NCI-H2196 (cell line): Measurements from ENCODE around the gene SPATA2L.
A peak's percentile ranks its signal among the peaks of the same experiment; 100 is the strongest.

Source experiments
- DNase-seq: peaks from one replicate; lab custom pipeline; 2025; ENCODE audit not compliant: unreplicated experiment; lab: John Stamatoyannopoulos, UW

The SPATA2L gene

DNA sequence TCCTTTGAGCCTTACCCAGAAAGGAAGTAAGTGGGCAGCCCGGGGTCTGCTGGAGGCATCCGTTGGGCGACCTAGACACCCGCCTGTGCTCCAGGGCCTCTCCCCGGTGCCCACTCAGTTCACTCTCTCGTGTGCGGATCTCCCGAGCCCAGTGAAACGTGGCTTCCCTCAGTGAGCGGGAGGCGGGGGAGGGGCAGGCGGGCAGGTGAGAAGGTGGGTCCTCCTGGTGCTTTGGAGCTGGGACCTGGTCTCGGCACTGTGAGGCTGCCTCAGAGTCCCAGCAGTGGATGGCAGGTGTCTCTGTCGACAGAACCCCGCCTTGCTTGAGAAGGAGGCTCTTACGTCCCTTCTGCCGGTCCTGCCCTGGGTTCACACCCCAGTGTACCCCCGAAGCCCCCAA lies 27.8 kb upstream of the SPATA2L start:
- DNase-seq: no peak

DNA sequence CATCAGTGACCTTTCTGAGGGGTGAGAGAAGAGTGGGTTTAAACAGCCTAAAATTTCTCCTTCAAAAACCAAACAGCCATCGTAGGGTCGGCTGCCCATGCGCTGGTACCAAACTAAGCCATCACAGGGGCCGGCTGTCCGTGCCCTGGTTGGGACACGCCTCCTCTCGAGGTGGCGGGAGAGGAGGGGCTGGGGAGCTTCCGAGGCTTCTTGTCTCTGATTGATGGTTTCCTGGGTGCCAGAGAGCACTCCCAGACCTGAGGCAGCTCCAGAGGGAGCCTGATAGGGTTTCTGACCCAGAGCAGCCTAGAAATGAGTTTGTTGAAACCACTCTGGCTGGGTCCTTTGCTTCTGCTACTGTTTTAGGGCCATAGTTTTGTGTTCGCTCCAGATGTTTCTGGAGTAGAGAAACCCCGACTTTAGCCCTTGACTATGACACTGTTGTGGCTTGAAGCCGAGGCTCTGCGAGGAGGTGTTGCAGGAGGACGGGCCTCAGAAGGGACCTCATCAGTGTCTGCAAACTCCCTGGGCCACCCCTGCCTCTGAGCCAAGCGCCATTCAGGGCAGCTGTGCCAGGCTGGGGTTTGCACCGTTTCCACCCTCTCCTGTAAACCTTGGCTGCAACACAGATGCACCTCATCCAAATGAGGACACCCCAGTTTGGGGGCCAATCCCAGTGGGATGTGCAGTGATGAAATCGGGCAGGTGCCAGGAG lies 26.1 kb upstream of the SPATA2L start:
- DNase-seq: no peak

DNA sequence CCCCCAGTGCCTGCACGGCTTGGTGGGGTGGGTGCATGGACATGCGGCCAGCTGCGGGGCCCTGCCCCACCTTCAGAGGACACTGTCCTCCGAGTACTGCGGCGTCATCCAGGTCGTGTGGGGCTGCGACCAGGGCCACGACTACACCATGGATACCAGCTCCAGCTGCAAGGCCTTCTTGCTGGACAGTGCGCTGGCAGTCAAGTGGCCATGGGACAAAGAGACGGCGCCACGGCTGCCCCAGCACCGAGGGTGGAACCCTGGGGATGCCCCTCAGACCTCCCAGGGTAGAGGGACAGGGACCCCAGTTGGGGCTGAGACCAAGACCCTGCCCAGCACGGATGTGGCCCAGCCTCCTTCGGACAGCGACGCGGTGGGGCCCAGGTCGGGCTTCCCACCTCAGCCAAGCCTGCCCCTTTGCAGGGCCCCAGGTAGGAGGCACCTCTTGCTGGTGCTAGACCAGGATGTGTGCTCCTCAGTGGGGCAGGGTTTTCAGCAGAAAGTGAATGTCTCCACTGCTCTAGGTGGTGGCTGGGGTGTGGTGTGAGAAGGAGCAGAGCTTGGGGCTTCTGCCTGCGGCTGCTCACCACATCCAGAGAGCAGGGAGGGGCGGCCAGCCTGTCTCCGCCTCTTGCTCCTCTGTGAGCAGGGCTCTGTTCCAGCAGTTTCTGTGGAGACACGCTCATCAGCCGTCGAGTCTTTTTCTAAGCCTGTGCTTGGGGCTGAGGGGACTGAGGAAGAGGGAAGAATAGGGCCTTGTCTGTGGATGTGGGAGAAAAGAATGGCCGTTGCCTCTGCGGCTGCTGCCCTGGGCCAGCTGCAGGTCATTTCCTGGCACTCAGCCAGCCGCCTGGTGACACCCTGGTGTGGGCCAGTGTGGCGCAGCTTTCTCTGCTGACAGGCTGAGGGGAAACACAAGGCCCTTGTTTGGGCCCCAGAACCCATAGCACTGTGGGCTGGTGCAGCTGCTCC lies 22.1 kb upstream of the SPATA2L start:
- no peak for DNase-seq

DNA sequence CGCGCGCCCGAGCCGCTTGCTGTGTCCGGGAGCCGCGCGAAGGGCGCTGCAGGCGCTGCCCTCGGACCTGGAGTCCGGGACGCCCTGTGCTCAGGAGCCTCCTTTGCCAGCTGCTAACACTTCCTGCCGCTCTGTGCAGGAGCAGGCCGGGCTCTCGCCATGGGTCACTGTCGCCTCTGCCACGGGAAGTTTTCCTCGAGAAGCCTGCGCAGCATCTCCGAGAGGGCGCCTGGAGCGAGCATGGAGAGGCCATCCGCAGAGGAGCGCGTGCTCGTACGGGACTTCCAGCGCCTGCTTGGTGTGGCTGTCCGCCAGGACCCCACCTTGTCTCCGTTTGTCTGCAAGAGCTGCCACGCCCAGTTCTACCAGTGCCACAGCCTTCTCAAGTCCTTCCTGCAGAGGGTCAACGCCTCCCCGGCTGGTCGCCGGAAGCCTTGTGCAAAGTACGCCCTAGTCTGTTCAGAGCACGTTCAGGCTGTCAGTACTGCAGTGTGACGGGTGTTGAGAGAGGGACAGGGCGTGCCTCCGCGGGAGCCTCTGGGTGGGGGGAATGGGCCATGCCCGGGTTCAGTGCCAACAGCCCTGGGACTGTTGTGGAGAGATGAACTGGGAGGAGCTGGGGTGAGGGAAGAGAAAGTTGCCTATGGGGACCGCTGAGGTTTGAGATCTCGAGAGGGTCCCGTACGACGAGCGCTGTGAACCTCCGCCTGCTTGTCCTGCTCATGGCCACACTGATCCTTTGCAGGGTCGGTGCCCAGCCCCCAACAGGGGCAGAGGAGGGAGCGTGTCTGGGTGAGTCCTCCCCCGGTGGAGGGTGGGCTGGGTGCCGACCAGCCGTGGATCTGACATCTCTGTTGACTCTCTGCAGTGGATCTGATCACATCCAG lies 21.1 kb upstream of the SPATA2L start:
- no peak for DNase-seq

GRCh38 chr16:89721546-89722391 lies 20.3 kb upstream of the SPATA2L start:
- no peak for DNase-seq

DNA sequence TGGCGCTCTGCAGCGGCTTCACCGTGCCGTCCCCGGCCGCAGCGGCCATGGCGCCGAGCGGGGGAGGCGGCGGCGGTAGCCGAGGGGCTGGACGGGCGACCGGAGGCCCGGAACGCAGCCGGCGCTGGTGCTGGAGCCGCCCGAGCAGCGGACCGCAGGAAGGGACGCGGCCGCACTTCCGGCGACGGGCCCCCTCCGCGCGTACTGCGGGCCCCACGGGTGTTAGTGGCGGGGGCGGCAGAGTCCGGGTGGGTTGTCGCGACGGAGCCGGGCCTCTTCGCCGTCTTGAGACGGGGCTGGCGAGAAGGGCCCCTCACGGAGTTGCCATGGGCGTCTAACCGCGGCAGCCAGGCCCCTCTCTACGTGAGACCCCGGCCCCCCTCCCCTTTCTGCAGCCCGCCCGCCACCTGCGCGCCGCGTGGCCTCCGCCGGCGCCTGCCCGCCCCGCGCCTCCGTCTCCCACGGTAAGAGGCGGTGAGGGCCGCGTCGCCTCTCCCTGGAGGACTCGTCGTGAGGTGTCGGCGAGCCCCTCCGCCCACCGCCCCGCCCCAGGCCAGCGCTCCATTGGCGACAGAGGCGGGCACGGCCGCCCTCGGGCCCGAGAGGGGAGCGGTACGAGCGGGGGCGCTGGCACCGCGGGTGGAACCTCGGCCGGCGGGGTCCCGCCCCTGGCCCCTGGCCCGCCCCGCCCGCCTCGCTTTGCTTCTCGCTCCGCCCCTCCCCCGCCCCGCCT lies 19.5 kb upstream of the SPATA2L start, which contains the start of the genes VPS9D1 and ZNF276:
TSS of gene VPS9D1 (minus strand) at position 86 of the 733 bp plus-strand sequence. CDS start at position 49, 37 bp downstream.
TSS of gene ZNF276 (plus strand) at position 725 of the 733 bp plus-strand sequence. CDS start 104 bp downstream, outside the sequence.
- DNase-seq: peak; percentile 67

DNA sequence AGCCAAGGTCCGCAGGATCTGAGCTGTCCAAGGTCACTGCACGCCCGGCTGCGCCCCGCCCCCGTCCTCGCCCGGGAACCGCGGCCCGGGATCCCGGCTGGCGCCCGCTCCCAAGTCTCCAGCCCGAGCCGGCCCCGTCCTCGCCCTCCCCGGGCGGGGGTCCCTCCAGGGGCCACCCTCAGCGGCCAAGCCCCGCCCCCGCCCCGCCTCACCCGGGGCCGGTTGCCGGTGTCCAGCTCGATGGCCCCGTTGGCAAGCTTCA lies 19.0 kb upstream of the SPATA2L start:
- DNase-seq: no peak

DNA sequence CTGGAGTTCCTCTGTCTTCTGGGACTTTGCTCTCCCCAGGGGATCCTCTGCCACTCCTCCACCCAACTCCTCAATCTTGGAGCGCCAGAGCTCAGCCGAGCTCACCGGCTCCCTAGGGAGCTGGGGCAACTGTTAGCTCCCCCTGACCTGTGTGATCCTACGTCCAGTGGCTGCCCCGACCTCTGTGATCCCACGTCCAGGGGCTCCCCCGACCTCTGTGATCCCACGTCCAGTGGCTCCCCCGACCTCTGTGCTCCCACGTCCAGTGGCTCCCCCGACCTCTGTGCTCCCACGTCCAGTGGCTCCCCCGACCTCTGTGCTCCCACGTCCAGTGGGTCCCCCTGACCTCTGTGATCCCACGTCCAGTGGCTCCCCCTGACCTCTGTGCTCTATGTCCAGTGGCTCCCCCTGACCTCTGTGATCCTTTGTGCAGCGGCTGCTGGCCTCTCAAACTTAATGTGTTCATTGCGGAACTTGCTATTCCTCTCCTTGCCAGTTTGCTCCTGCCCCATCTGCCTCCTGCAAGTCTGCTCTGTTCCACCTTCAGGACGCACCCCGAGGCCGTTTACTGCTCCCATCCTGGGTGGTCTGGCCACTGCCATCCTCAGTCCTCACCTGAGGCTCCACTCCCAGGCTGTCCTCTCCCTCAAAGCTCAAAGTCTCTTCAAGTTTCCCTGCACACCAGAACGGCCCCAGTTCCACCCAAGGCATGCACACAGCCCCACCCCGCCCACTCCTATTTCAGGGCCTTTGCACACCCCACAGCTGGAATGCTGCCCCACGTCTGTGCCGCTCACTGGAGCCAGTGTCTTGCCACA lies 16.4 kb upstream of the SPATA2L start:
- no peak for DNase-seq

- DNase-seq: no peak
These were observed 15.6 kb upstream of the SPATA2L start for GRCh38 chr16:89716916-89717687.

DNA sequence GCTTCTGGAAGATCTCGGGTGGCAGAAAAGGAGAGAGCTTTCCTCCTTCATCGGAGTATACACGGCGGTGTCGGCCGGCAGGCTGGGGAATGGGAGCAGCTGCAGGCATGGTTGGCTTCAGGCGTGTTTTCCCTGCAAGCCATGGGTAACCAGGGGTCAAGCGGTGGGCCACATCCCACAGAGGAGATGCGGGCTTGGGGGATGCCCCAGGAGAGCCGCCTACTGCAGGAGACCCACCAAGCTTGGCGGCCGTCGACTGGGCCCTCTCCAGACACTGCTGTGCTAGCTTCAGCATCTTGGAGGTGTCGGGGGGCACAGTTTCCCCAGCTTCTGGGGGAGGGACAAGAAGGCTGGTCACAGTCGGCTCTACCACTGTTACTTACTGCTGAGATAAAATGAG lies 15.0 kb upstream of the SPATA2L start:
- DNase-seq: no peak

DNA sequence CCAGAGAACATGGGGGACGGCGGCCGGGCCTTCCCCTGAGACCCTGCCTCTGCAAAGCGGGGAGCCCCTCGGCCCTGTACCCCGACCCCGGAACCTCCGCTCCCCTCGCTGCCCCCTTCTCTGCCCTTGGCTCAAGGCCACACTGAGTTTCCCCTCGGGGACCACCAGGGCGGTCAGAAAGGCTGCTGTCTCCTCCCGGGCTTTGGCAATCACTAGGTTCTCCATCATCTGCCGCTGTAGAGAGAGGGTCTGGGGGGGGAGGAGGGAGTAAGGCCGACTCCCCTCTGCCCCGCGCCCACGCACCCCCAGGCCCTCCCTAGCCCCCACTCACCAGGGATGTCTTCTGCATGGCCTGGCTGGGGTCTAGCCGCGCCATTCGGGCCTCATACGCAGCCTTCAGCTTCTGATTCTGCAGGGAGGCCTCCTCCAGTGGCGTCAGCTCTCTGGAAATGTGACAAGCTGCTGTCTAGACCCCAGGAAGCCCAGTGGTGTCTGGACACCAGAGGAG lies 10.8 kb upstream of the SPATA2L start:
- DNase-seq: no peak

DNA sequence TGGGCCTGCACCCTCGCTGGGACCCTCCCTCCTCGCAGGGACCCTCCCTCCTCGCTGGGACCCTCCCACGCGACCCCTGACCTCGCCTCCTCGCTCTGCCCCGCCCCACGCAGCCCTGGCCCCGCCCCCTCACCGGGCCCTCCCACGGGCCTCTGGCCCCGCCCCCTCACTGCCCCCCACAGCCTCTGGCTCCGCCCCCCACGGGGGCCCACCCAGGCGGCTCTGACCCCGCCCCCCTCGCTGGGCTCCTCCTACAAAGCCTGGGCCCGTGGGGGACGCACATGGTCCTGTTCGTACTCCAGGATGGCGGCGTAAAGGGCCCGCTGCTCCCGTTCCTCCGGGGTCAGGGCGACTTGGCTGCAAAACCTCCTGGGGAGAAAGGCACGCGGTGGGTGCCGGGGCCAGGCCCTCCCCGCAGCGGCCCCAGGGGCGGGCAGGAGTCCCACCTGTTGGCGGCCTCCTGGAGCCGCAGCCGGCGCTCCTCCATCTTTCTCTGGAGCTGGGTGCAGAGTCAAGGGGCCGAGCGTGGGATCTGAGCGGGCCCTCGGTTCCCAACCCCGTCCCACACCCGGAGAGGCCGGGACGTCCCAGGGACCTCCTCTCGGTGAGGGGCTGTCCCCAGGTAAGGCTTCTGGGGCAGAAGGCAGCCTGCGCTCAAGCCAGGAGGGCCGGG lies 10.2 kb upstream of the SPATA2L start:
- DNase-seq: no peak

DNA sequence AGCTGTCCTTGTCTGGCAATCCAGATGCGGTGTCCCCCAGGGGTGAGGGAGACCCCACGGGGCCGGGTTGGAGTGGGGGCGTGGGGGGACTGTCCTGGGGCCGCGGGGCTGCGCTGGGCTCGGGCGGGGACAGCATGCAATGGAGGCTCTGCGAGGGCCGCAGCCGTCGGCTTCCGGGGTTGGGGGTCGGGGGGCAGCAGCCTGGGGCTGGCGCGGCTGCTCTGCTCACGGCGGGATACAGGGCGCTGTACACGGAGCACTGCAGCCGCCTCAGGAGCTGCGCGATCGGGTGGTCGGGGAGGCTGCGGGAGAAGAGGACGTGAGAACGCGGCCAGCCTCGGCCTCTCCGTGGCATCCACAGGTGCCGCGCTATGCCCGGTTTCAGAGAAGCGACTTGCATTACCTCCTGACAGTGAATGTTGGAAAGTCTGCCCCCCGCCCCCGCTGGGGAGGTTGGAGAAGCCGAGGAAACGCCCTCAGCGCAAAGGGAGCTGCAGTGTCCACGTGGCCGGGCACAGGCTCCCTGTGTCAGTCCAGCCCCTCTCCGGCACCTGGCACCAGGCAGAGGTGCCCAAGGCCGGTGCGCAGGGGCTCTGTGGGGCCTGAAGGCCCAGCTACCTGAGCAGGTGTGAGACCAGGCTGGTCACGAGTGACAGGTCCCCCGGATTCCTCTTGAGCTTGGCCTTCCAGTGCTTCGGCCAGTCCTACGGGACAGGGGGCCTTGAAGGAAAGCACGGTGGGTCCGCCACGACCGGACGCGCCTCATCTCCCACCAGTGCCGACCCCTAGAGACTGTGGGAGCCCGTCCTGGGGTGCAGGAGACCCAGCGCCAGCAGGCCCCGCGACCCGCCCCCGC lies 9.4 kb upstream of the SPATA2L start:
- no peak for DNase-seq

DNA sequence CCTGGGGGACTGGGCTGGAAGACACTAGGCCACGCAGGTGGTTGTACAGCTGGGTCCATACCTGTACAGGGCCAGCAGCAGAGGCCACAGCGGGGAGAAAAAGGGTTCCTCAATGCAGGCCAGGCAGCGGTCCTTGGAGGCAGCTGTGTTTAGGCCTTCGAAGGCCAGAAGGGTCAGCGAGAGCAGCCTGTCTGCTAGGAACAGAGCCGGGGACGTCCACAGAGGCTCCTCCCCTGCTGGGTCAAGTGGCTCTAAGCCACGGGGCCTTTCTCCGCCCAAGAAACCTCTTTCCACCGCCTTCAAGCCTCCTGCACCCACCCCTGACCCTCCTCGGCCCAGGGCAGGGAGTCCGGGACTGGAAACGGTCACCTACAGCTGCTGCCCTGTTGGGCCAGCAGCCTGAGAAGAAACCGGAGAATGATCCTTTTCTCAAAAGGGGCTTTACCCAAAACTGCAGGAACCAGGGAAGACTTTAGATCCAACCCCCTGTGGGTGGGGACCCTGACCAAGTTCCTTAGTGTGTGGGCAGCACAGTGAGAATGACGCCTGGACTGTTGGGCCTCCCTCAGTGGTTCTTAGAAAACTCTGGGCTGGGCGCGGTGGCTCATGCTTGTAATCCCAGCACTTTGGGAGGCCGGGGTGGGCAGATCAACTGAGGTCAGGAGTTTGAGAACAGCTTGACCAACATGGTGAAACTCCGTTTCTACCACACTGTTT lies 8.4 kb upstream of the SPATA2L start:
- DNase-seq: no peak

GRCh38 chr16:89709166-89709565 lies 7.7 kb upstream of the SPATA2L start:
- DNase-seq: no peak

DNA sequence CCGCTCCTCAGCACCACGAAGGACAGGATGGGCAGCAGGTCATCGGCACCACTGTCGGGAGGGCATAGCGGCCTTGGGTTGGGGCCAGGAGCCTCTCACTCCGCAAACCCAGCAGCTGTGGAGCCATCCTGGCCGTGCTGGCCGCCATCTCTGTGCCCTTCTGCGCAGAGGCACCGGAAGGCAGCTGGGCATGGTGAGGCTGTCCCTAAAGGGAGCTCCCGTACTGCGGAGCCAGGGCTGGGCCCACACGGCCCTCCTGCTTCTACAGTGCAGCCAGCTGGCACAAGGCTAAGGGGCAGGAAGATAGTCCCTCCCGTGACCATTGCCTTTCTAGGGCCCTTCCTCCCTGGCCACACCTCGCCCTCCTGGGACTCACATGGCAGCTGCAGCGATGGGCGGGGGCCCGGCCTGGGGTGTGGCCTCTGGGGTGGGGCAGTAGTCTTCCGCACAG lies 7.0 kb upstream of the SPATA2L start:
- no peak for DNase-seq
